ENCODE measurements around the gene ABLIM2.

Gene ABLIM2

GRCh38 chr4:7978489-7978888 lies 180.1 kb downstream of the ABLIM2 start:
- peak; percentile 80 for DNase-seq (ENCODE audit: low spot score)

- DNase-seq (ENCODE audit: low spot score), result no peak
Observed at GRCh38 chr4:7976634-7977033, 182.0 kb downstream of the ABLIM2 start.

- no peak for DNase-seq (ENCODE audit: low spot score)
Observed at GRCh38 chr4:7976025-7976424, 182.6 kb downstream of the ABLIM2 start.

- DNase-seq (ENCODE audit: low spot score), result no peak
Observed at GRCh38 chr4:7974425-7974824, 184.2 kb downstream of the ABLIM2 start.

- no peak for DNase-seq (ENCODE audit: low spot score)
Observed at GRCh38 chr4:7973545-7973981, 185.1 kb downstream of the ABLIM2 start.

GRCh38 chr4:7971881-7972500 lies 186.6 kb downstream of the ABLIM2 start:
- DNase-seq (ENCODE audit: low spot score), result no peak

GRCh38 chr4:7971159-7971631 lies 187.4 kb downstream of the ABLIM2 start:
- DNase-seq (ENCODE audit: low spot score), result no peak

- DNase-seq (ENCODE audit: low spot score), result no peak
Observed at GRCh38 chr4:7970361-7970946, 188.2 kb downstream of the ABLIM2 start.

GRCh38 chr4:7968262-7968896 lies 190.2 kb downstream of the ABLIM2 start:
- no peak for DNase-seq (ENCODE audit: low spot score)

GRCh38 chr4:7967501-7968261 lies 190.9 kb downstream of the ABLIM2 start:
- DNase-seq (ENCODE audit: low spot score), result no peak

- DNase-seq (ENCODE audit: low spot score), result no peak
Observed at GRCh38 chr4:7967063-7967440, 191.6 kb downstream of the ABLIM2 start.

- no peak for DNase-seq (ENCODE audit: low spot score)
Observed at GRCh38 chr4:7966281-7967062, 192.1 kb downstream of the ABLIM2 start.

GRCh38 chr4:7964890-7965662 lies 193.5 kb downstream of the ABLIM2 start:
- DNase-seq (ENCODE audit: low spot score), result no peak

GRCh38 chr4:7964459-7964858 lies 194.2 kb downstream of the ABLIM2 start:
- DNase-seq (ENCODE audit: low spot score), result no peak

GRCh38 chr4:7963691-7964090 lies 194.9 kb downstream of the ABLIM2 start:
- no peak for DNase-seq (ENCODE audit: low spot score)

- no peak for DNase-seq (ENCODE audit: low spot score)
Observed at GRCh38 chr4:7962609-7963508, 195.8 kb downstream of the ABLIM2 start.

- no peak for DNase-seq (ENCODE audit: low spot score)
Observed at GRCh38 chr4:7960790-7961655, 197.6 kb downstream of the ABLIM2 start.

GRCh38 chr4:7960017-7960789 lies 198.4 kb downstream of the ABLIM2 start:
- no peak for DNase-seq (ENCODE audit: low spot score)
